HL-60 (cell line): ENCODE data around the gene WFDC12.

ENCODE experiments used
- DNase-seq, 2 experiments: peaks; one replicate each; pipeline ENCODE4 v3.0.0-alpha.2; 2010 to 2020; ENCODE audit warnings: low read depth in 1 of 2, low spot score in 1 of 2
- H3K27ac ChIP-seq: fragments of 250-450 bp; sonication (Bioruptor Pico); replicated peaks from 2 replicates; pipeline ENCODE4 v1.5.1; 2020; ENCODE audit warnings: mild to moderate bottlenecking, moderate library complexity
- H3K27me3 ChIP-seq: fragments of 250-450 bp; sonication (Bioruptor Pico); 2 replicates; pipeline ENCODE4 v1.5.1; 2021; ENCODE audit warnings: mild to moderate bottlenecking, moderate library complexity; ENCODE audit not compliant: insufficient read depth, poor library complexity, severe bottlenecking
- H3K4me3 ChIP-seq: replicated peaks from 2 replicates; pipeline ENCODE4 v1.5.1; 2011; ENCODE audit warnings: mild to moderate bottlenecking, control low read depth, low read length; ENCODE audit not compliant: insufficient read depth
- GABPA ChIP-seq: IDR thresholded peaks from 2 replicates; pipeline ENCODE4 v1.6.1; 2012; ENCODE audit warnings: low read depth
- POLR2AphosphoS5 ChIP-seq: IDR thresholded peaks from 2 replicates; pipeline ENCODE4 v1.6.1; 2012; ENCODE audit warnings: low read depth
- SPI1 ChIP-seq: IDR thresholded peaks from 2 replicates; pipeline ENCODE4 v1.6.1; 2012; ENCODE audit warnings: low read depth, mild to moderate bottlenecking, borderline replicate concordance
- TF ChIP-seq, protein P1 (sequence below): IDR thresholded peaks from one replicate; pipeline ENCODE4 v1.5.1; 2011; ENCODE audit warnings: low read length, control low read depth, inconsistent platforms; ENCODE audit not compliant: insufficient read depth
- TF ChIP-seq, protein P2 (sequence below): IDR thresholded peaks from 2 replicates; pipeline ENCODE4 v1.6.1; 2012; ENCODE audit warnings: low read depth; ENCODE audit not compliant: insufficient replicate concordance

Gene WFDC12

DNA sequence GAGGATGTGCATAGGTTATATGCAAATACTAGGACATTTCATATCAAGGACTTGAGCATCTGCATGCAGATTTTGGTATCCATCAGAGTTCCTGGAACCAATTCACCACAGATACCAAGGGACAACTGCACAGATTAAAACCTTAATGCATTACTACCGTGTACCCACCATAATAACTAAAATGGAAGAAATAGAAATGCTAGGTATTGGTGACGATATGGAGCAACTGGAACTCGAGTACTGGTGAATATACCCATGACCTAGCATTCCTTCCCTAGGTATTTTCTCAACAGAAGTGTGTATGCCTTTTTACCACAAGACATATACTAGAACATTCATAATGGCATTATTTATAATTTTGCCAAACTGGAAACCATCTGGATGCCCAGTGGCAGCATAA is 41.8 kb downstream of the WFDC12 start:
- no peak for TF ChIP-seq POLR2AphosphoS5
- TF ChIP-seq, protein P1, sequence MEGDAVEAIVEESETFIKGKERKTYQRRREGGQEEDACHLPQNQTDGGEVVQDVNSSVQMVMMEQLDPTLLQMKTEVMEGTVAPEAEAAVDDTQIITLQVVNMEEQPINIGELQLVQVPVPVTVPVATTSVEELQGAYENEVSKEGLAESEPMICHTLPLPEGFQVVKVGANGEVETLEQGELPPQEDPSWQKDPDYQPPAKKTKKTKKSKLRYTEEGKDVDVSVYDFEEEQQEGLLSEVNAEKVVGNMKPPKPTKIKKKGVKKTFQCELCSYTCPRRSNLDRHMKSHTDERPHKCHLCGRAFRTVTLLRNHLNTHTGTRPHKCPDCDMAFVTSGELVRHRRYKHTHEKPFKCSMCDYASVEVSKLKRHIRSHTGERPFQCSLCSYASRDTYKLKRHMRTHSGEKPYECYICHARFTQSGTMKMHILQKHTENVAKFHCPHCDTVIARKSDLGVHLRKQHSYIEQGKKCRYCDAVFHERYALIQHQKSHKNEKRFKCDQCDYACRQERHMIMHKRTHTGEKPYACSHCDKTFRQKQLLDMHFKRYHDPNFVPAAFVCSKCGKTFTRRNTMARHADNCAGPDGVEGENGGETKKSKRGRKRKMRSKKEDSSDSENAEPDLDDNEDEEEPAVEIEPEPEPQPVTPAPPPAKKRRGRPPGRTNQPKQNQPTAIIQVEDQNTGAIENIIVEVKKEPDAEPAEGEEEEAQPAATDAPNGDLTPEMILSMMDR = no peak
- TF ChIP-seq, protein P2, sequence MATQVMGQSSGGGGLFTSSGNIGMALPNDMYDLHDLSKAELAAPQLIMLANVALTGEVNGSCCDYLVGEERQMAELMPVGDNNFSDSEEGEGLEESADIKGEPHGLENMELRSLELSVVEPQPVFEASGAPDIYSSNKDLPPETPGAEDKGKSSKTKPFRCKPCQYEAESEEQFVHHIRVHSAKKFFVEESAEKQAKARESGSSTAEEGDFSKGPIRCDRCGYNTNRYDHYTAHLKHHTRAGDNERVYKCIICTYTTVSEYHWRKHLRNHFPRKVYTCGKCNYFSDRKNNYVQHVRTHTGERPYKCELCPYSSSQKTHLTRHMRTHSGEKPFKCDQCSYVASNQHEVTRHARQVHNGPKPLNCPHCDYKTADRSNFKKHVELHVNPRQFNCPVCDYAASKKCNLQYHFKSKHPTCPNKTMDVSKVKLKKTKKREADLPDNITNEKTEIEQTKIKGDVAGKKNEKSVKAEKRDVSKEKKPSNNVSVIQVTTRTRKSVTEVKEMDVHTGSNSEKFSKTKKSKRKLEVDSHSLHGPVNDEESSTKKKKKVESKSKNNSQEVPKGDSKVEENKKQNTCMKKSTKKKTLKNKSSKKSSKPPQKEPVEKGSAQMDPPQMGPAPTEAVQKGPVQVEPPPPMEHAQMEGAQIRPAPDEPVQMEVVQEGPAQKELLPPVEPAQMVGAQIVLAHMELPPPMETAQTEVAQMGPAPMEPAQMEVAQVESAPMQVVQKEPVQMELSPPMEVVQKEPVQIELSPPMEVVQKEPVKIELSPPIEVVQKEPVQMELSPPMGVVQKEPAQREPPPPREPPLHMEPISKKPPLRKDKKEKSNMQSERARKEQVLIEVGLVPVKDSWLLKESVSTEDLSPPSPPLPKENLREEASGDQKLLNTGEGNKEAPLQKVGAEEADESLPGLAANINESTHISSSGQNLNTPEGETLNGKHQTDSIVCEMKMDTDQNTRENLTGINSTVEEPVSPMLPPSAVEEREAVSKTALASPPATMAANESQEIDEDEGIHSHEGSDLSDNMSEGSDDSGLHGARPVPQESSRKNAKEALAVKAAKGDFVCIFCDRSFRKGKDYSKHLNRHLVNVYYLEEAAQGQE = no peak
- TF ChIP-seq SPI1 = no peak
- no peak for TF ChIP-seq GABPA
- H3K27me3 ChIP-seq = no peaks in the 10 kb centered on the region
- no peak for DNase-seq

DNA sequence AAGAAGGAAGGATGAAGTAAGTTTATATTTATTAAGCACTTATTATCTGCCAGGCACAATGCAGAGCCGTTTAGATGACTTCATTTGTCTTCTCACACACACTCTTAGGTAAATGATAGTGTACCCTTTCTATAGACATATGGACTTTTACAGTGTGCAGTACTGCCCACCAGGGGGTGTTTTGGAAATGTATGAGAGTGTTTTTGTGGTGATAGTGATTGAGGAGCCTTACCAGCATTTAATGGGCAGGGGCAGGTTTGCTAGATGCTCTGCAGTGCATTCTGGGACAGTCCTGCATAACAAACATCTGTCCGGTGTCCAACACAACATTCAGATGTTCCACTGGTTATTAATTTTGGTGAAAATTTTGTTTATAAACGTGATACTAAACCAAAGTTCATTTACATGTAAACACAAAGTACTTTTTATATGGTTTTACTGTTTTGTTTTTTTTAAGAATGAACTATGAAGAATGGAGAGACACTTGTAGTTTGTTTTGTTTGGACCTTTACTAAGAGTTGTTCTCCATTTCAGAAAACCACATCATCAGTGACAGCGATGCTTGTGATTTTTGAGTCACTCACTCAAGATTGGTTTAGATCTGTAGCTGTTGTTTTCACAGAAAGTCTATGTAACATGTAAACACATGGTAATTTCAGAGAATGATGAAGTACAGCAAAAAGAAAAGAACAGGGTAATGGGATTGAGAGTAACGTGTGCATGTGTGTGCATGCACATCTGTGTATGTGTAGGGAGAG is 43.2 kb downstream of the WFDC12 start:
- DNase-seq = peak in 1 of 2 experiments; percentile 12
- no peak for TF ChIP-seq SPI1
- TF ChIP-seq, protein P2 = no peak
- TF ChIP-seq, protein P1 = peak; percentile 6
- TF ChIP-seq POLR2AphosphoS5 = no peak
- Histone ChIP-seq H3K27me3 (no peaks in the 10 kb centered on the region), H3K27ac (no peak overlapping the region), H3K4me3 (no peak overlapping the region)

More for the DNA sequence above, 41.8 kb downstream of the WFDC12 start:
- Histone ChIP-seq H3K27ac (no peak overlapping the region), H3K4me3 (no peak overlapping the region)

DNA sequence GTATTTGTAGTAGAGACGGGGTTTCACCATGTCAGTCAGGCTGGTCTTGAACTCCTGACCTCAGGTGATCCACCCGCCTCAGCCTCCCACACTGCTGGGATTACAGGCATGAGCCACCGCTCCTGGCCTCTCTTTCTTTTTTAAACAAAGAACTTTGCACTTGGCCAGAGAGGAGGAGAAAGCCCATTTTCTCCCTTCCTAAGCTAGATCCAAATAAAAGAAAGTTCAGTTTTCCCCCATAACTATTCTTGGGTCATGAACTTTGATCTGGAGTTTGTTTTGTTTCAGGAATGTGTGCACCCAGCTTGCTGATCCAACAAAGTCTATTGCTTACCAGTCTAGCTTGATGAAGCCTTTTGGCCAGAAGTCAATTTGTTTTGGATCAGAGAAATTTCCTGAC is 46.7 kb downstream of the WFDC12 start:
- no peak for DNase-seq
- Histone ChIP-seq H3K4me3 (no peak overlapping the region), H3K27ac (no peak overlapping the region), H3K27me3 (no peaks in the 10 kb centered on the region)
- TF ChIP-seq, protein P1 = no peak
- no peak for TF ChIP-seq POLR2AphosphoS5
- TF ChIP-seq GABPA = no peak
- TF ChIP-seq, protein P2 = no peak
- no peak for TF ChIP-seq SPI1
